Tibial nerve (tissue), 4 donors: ENCODE data around the gene XG.

Experiments used
- EP300 ChIP-seq, 2 donors: sonication (generic); formaldehyde crosslinking; IDR thresholded peaks; one replicate each; pipeline ENCODE4 v1.6.1; 2017; ENCODE audit warnings: antibody characterized with exemption in 2 of 2, mild to moderate bottlenecking in 1 of 2
- TF ChIP-seq, protein P1 (sequence below), 5 experiments: fragments of 200-600 bp in 3 of 5; fragments of 450-650 bp in 2 of 5; sonication (generic) in 3 of 5; IDR thresholded peaks; one replicate each; pipeline ENCODE4 v1.5.1; 2016 to 2019; ENCODE audit warnings: antibody characterized with exemption in 5 of 5, mild to moderate bottlenecking in 3 of 5, moderate library complexity in 2 of 5

DNA sequence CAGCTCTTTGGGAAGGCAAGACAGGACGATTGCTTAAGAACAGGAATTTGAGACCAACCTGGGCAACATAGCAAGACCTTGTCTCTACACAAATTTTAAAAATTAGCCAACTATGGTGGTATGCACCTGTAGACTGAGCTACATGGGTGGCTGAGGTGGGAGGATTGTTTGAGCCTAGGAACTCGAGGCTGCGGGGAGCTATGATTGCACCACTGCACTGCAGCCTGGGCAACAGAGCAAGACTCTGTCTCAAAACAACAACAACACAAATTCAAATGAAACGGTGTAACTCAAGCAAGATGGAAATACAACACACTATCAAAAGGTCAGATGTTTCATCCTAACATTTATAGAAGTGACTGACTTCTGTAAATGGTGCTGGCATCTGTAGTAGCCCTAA, 37.1 kb downstream of the XG start:
- TF ChIP-seq, protein P1, sequence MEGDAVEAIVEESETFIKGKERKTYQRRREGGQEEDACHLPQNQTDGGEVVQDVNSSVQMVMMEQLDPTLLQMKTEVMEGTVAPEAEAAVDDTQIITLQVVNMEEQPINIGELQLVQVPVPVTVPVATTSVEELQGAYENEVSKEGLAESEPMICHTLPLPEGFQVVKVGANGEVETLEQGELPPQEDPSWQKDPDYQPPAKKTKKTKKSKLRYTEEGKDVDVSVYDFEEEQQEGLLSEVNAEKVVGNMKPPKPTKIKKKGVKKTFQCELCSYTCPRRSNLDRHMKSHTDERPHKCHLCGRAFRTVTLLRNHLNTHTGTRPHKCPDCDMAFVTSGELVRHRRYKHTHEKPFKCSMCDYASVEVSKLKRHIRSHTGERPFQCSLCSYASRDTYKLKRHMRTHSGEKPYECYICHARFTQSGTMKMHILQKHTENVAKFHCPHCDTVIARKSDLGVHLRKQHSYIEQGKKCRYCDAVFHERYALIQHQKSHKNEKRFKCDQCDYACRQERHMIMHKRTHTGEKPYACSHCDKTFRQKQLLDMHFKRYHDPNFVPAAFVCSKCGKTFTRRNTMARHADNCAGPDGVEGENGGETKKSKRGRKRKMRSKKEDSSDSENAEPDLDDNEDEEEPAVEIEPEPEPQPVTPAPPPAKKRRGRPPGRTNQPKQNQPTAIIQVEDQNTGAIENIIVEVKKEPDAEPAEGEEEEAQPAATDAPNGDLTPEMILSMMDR (IDR thresholded peaks at IDR 0.05): no peak
- no peak for TF ChIP-seq EP300 (IDR thresholded peaks at IDR 0.05)
